Inflammatory macrophage (primary cell): ENCODE data around the gene TMEM143.

Experiments used
- DNase-seq, 2 donors: peaks; one replicate each; pipeline ENCODE4 v3.0.0-alpha.2; 2020 to 2022

TMEM143 gene

GRCh38 chr19:48355365-48355954, 8.3 kb downstream of the TMEM143 start:
- no peak for DNase-seq

- no peak for DNase-seq
Measured at GRCh38 chr19:48354332-48354992, 9.3 kb downstream of the TMEM143 start.

GRCh38 chr19:48353677-48354076, 10.1 kb downstream of the TMEM143 start:
- no peak for DNase-seq

GRCh38 chr19:48351341-48351752, 12.4 kb downstream of the TMEM143 start:
- peak; percentile 67 to 77 for DNase-seq

- DNase-seq, result no peak
Measured at GRCh38 chr19:48350856-48351255, 12.9 kb downstream of the TMEM143 start.

- no peak for DNase-seq
Measured at GRCh38 chr19:48348737-48349136, 15.0 kb downstream of the TMEM143 start.

GRCh38 chr19:48348045-48348444, 15.7 kb downstream of the TMEM143 start:
- no peak for DNase-seq

- no peak for DNase-seq
Measured at GRCh38 chr19:48346191-48346590, 17.5 kb downstream of the TMEM143 start.

GRCh38 chr19:48344892-48345291, 18.8 kb downstream of the TMEM143 start:
- no peak for DNase-seq

GRCh38 chr19:48342841-48343540, 20.7 kb downstream of the TMEM143 start:
- DNase-seq, result no peak

- no peak for DNase-seq
Measured at GRCh38 chr19:48342414-48342738, 21.4 kb downstream of the TMEM143 start.

GRCh38 chr19:48341515-48342413, 22.0 kb downstream of the TMEM143 start:
- no peak for DNase-seq

- DNase-seq, result no peak
Measured at GRCh38 chr19:48340995-48341394, 22.7 kb downstream of the TMEM143 start.

GRCh38 chr19:48338802-48339503, 24.8 kb downstream of the TMEM143 start:
- no peak for DNase-seq

- no peak for DNase-seq
Measured at GRCh38 chr19:48338253-48338755, 25.4 kb downstream of the TMEM143 start.

GRCh38 chr19:48333467-48334384, 30.0 kb downstream of the TMEM143 start:
- DNase-seq, result peak; percentile 93 to 95

- peak; percentile 93 to 97 for DNase-seq
Measured at GRCh38 chr19:48332662-48333466, 30.9 kb downstream of the TMEM143 start.

GRCh38 chr19:48332351-48332661, 31.4 kb downstream of the TMEM143 start:
- no peak for DNase-seq

- DNase-seq, result peak; percentile 82 to 91
Measured at GRCh38 chr19:48330012-48330681, 33.6 kb downstream of the TMEM143 start.
